ENCODE data around the gene RCBTB2.

DNA sequence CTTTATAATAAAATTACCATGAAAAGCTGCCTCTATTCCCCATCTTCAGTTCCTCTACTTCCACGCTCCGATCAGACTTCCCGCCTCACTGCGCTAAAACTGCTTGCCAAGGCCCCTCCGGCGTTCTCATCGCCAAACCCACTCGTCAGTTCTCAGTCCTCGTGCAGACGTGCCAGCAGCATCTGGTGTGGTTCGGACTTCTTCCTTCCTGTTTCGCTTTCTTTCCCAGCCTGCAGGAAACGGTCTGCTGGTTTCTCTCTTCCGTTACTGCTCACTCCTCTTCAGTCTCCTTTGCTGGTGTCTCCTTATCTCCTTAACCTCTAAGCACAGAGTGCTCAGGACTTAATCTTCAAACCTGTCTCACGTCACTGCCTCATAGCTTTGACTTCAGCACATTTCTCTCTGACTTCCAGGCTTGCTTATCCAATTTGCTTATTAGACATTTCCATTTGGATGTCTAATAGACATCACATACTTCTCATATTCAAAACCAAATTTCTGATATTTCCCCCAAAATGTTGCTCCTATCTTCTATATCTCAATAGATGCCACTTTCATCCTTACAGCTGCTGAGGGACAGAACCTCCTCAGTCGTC, 40.3 kb downstream of the RCBTB2 start:
- TF ChIP-seq EZH2 (IDR thresholded peaks at IDR 0.05; ENCODE audit: insufficient read depth, poor library complexity, severe bottlenecking) (no peak), EZH2phosphoT487 (IDR thresholded peaks at IDR 0.05; ENCODE audit: insufficient read depth, low read depth) (no peak)

Data from GM23248 (cell line).